ENCODE results near the gene ITPA. TPM values are rescaled to one million over a fixed set of nuclear protein-coding genes. Genes with fewer than 3 reads are reported as not detected.

Gene ITPA
- total and polyA plus RNA-seq, 11 donors: 15.3 to 48.3 (median 22.2) TPM

DNA sequence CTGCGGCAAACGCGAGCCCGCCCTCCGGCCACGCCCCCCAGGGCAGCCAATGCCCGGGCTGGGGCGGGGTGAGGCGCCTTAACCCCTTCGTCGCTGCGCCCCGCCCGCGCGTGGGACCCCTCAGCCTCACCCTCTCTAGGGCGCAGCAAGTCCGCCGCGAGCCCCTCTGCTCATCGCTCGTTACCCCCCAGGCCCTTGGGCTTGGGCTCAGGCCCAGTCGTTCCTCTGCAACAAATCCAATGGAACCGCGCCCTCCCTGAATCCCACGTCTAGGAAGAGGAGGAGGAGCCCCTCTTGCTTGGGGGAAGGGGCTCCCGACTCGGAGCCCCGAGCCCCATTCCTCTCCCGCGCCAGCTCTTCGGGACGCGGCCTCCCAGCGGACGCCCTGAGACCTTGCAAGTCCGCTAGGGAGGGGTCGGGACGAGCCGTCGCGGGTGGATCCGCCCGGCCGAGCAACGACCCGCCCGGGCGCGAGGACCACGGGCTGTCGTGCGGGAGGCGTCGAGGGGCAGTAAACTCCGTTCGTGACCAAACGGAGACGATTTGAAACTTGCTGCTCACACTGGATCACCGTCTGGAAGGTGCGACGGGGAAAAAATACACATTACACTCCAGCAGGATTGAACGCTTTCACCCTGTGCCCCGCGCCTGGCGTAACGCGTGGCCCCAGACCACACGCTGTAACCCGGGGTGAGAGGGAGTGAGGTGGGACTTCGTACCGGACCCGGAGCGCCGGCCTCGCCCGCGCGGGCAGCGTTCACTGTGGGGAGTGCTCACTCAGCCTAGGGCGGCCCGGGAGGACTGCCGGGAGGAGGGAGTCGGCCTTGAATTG is 35.5 kb upstream of the ITPA start:
- Histone ChIP-seq H3K9me3 (no peaks in the 10 kb centered on the region), H3K36me3 (no peaks in the 10 kb centered on the region), H3K4me3 (peak overlapping the region; percentile 74 to 99 (median 92)), H3K27me3 (peaks cover 0 to 19% (median 0%) of the 10 kb centered on the region in 9 donors), H3K4me1 (peaks cover 0 to 23% (median 13%) of the 10 kb centered on the region in 12 donors), H3K27ac (peak overlapping the region in 11 of 12 donors; percentile 32 to 86 (median 75))
- ATAC-seq (peak; percentile 79 to 97 (median 93)), DNase-seq (peak; percentile 91 to 95 (median 93))
- TF ChIP-seq, protein P1, sequence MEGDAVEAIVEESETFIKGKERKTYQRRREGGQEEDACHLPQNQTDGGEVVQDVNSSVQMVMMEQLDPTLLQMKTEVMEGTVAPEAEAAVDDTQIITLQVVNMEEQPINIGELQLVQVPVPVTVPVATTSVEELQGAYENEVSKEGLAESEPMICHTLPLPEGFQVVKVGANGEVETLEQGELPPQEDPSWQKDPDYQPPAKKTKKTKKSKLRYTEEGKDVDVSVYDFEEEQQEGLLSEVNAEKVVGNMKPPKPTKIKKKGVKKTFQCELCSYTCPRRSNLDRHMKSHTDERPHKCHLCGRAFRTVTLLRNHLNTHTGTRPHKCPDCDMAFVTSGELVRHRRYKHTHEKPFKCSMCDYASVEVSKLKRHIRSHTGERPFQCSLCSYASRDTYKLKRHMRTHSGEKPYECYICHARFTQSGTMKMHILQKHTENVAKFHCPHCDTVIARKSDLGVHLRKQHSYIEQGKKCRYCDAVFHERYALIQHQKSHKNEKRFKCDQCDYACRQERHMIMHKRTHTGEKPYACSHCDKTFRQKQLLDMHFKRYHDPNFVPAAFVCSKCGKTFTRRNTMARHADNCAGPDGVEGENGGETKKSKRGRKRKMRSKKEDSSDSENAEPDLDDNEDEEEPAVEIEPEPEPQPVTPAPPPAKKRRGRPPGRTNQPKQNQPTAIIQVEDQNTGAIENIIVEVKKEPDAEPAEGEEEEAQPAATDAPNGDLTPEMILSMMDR (IDR thresholded peaks at IDR 0.05): peak in 3 of 12 donors; percentile 10 to 32 (median 13)
- TF ChIP-seq POLR2A (IDR thresholded peaks at IDR 0.05): no peak
- whole genome bisulfite sequencing, 4 donors: 1% methylated on average over 41 to 84 of the region's 84 CpGs
- intact Hi-C loops (cut with DNase I): loop anchor here in 1 of 10 donors (5.0 kb wide), 1 partner anchor 33 kb away; the partner anchor contains the start of gene ITPA

DNA sequence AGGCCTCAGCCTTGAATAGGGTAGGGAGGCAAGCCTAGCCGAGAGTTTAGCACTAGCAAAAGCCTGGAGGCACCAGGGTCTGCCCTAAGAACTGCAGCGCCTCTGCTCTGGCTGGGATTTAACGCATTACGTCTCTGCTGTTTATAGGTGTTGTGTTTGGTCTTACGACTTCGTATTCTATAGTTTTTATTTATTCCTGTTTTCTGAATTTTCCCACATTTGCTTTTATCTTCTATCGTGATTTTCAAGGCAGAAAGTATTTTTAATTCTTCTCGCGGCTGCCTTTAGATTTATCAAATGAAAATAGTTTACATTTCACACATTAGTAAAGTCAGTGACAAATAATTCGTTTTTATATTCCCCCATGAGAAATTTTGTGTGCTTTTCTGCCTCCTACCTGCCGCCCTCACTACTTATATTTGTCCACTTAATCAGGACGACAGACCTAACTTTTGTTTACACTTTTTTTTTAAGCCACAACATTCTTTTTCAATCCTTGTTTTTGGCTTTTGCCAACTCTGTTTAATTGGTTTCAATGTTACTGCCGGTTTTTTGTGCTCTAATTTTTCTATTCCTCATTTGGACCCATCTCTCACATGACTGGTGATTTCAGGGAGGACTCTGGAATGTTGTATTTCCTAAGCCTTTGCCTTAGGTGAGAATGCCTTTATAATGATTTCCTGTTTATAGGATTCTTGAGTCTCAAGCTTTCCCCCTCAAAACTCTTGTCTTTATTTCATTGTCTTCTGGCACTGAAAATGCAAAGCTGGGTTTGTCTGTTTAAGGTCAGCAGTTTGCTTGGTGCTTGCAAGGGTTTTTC is 34.6 kb upstream of the ITPA start:
- TF ChIP-seq POLR2A (IDR thresholded peaks at IDR 0.05): no peak
- TF ChIP-seq, protein P1 (IDR thresholded peaks at IDR 0.05): no peak
- Histone ChIP-seq H3K36me3 (no peaks in the 10 kb centered on the region), H3K4me3 (peak overlapping the region; percentile 74 to 99 (median 92)), H3K9me3 (no peaks in the 10 kb centered on the region), H3K4me1 (peaks cover 0 to 23% (median 13%) of the 10 kb centered on the region in 12 donors), H3K27ac (peak overlapping the region in 9 of 12 donors; percentile 34 to 86 (median 77)), H3K27me3 (peaks cover 0 to 16% (median 0%) of the 10 kb centered on the region in 9 donors)
- intact Hi-C loops (cut with DNase I): loop anchor here in 1 of 10 donors (5.0 kb wide), 1 partner anchor 33 kb away; the partner anchor contains the start of gene ITPA
- DNase-seq: peak in 1 of 5 donors; percentile 56
- no peak for ATAC-seq
- WGBS, 4 donors: 15 to 18% (median 17%) methylated on average over 13 of the region's 13 CpGs

DNA sequence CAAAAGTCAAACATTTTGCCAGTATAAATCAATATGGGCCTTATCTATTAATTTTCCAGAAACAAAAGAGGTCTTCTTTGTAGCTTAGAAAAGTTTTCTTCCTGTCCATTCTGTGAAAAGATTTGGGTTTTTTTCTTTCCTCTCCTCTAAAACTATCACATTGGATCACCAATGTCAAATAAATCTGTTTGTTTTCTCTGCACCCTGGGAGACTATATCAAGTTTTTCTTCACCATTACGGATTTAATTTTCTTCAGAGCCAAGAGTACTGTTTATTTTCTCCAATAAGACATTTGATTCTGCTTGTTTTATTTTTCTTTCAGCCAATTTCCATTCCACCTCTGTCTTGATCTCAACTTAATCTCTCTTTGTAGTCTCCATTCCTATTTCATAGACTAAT is 34.0 kb upstream of the ITPA start:
- DNase-seq (no peak), ATAC-seq (no peak)
- H3K4me1 ChIP-seq: peaks cover 0 to 23% (median 13%) of the 10 kb centered on the region in 12 donors
- 21 to 38% (median 31%) methylated on average over 1 of the region's 1 CpG for WGBS, 4 donors
- no peak for TF ChIP-seq POLR2A (IDR thresholded peaks at IDR 0.05)
- TF ChIP-seq, protein P1 (IDR thresholded peaks at IDR 0.05): no peak
- H3K27me3 ChIP-seq: peaks cover 0 to 16% (median 0%) of the 10 kb centered on the region in 9 donors
- intact Hi-C loops (cut with DNase I): no loop called here
- no peaks in the 10 kb centered on the region for H3K9me3 ChIP-seq
- H3K27ac ChIP-seq: no peak overlapping the region
- H3K4me3 ChIP-seq: peak overlapping the region in 3 of 12 donors; percentile 74 to 90 (median 81)
- H3K36me3 ChIP-seq: no peaks in the 10 kb centered on the region

Measured in heart left ventricle (tissue), 16 donors.